Measurements from ENCODE around the gene RNF183. TPM values are rescaled to one million over a fixed set of nuclear protein-coding genes. Genes with fewer than 3 reads are reported as not detected.

RNF183 gene
- under 1 TPM in 3 of 10 donors, not detected in 7; 0.12 to 0.18 (median 0.13) TPM for polyA plus RNA-seq (ENCODE audit: insufficient read length in 10 of 10)
- long read RNA-seq, donor 1: 0 reads
- long read RNA-seq, donor 2: 0 reads
- long read RNA-seq, donor 3: 0 reads
- long read RNA-seq, donor 4: 0 reads
- long read RNA-seq, donor 5, partial matches to known transcripts: 0 of 1 reads
- long read RNA-seq, donor 5, other reads (novel, unspliced or antisense): 0 of 1 reads
- long read RNA-seq, donor 6: 0 reads
- long read RNA-seq, donor 7: 0 reads
- long read RNA-seq, donor 8, partial matches to known transcripts: 0 of 1 reads
- long read RNA-seq, donor 8, other reads (novel, unspliced or antisense): 0 of 1 reads
- long read RNA-seq, donor 9: 0 reads

DNA sequence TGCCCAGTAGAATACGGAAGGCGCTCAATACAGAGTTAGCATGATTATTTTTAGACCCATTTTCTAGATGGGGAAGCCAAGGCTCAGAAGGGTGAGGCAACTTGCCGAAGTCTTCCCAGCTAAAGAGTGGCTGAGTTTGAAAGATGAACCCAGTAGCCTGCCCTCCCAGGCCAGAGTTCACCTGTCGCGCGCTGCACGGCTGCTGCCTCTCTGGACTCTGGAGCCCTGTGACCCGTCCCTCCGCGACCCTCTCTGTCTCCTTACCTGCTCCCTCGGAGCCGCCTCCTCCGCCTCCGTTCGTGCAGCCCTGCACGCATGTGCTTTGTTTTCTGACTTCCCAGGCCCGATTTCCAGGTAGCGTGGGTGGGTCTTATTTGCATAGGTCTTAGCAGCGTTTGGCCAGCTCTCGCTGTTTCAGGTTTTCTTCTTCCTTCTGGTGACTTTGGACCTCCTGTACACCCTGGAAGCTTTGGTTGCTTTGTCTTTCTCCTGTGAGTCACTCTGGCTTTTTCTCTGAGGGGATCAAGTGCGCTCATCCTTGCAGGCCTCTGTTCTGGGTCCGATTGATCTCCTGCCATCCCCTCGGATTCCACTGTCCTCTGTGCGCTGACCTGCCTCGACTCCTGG, at the start of gene RNF183:
RNF183 (minus strand) TSS at position 585 of the 627 bp plus-strand sequence. CDS start 5,192 bp downstream, outside the sequence.
- DNase-seq: no peak

- no peak for DNase-seq
Observed at GRCh38 chr9:113352411-113352810, 49.2 kb upstream of the RNF183 start.

GRCh38 chr9:113352006-113352405, 48.8 kb upstream of the RNF183 start:
- DNase-seq: no peak

DNA sequence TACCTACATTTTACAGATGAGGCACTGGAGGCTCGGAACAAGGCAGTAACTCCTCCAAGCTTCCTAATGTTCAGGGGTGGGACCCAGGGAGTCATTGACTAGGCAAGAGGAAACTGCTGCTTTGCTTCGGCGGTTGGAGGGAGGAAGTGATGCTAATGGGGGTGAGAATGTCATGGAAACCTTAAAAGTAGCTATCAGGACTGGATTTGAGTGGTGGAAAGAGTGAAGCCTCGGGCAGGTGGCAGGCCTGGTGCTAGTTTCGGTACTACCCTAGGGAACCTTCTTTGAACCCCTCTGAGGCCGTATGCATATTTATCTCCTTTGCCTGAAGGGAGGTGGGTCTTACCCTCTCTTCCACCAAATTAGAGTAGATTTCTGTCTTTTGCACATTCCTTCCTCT, 47.8 kb upstream of the RNF183 start:
- peak in 1 of 3 donors; percentile 19 for DNase-seq

- DNase-seq: no peak
Observed at GRCh38 chr9:113350107-113350661, 47.0 kb upstream of the RNF183 start.

- peak in 1 of 3 donors; percentile 12 for DNase-seq
Observed at GRCh38 chr9:113349445-113350094, 46.4 kb upstream of the RNF183 start, which contains the start of gene BSPRY. TSS of gene BSPRY (plus strand) at chr9:113349541. CDS start at chr9:113349580, 39 bp downstream.

- no peak for DNase-seq
Observed at GRCh38 chr9:113349066-113349444, 45.9 kb upstream of the RNF183 start.

GRCh38 chr9:113348437-113348836, 45.3 kb upstream of the RNF183 start:
- DNase-seq: no peak

DNA sequence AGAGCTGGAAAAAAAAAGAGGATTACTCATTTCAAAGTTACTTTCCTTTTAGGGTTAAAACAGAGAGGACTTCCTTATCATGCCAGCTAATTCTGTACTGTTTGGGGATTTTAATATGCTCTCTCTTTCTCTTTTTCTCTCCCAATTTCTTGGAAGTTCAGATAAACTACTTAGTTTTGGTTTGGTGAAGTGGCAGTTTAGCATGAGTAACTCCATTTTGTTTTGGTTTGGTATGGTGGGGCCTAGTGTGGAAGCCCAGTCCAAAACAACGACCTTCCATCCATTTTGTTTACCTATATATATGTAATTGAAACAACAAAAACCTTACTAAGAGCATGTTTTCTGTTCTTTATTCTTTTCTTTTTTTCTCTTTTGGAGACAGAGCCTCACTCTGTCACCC, 42.5 kb upstream of the RNF183 start:
- no peak for DNase-seq

- DNase-seq: no peak
Observed at GRCh38 chr9:113345190-113345589, 42.0 kb upstream of the RNF183 start.

GRCh38 chr9:113343732-113344231, 40.6 kb upstream of the RNF183 start:
- DNase-seq: peak; percentile 30 to 66 (median 37)

DNA sequence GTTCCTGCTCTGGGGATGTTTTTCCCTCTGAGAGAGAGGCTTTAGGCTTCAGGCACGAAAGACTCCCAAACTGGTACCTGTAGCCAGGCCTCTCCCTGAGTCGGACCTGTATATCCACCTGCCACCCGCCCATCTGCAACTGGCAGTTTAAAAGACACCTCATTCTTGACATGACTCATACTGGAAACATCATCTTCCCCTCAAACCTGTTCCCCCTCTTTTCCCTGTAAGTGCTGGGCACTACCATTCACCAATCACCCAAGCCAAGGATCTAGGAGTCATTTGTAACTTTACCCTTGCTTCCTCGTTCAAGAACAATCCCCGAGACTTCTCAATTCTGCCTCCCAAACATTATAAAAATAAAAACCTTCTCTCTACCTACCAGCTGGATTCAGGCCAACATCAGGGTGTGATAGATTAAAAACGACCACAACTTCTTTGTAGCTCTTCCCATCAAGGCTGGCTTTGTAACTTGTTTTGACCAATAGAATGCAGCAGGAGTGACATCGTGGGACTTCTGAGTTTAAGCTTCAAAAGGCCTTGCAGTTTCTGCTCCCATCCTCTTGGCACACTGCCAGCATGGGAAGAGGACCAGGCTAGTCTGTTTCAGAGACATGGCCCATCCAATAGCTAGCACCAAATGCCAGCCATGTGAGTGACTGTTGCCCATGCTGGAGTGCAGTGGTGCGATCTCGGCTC, 38.7 kb upstream of the RNF183 start:
- DNase-seq: peak in 1 of 3 donors; percentile 11

GRCh38 chr9:113340011-113340699, 37.0 kb upstream of the RNF183 start, which contains the start of gene WDR31:
TSS of gene WDR31 (minus strand) at chr9:113340275. CDS start at chr9:113332022, 8,253 bp downstream.
- DNase-seq: peak; percentile 88 to 97 (median 92)

GRCh38 chr9:113337714-113338113, 34.5 kb upstream of the RNF183 start:
- no peak for DNase-seq

DNA sequence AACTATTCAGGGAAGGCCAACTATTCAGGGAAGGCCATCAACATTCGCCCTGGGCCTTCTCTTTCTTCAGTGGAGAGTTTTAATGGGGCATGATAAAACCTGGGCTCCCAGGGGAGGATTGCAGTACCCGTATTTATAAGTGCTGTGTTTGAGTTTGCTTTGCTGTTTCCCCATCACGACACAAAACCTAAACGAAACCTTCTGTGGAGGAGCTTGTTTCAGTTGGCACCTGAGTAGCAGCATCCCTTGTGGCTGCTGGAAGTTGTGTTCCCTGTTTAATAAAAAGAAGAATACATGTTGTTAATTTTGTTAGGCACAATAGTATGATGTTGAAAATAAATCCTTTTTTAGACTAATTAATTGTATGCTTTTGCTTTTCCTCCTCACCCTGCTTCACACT, 28.6 kb upstream of the RNF183 start:
- DNase-seq: no peak

DNA sequence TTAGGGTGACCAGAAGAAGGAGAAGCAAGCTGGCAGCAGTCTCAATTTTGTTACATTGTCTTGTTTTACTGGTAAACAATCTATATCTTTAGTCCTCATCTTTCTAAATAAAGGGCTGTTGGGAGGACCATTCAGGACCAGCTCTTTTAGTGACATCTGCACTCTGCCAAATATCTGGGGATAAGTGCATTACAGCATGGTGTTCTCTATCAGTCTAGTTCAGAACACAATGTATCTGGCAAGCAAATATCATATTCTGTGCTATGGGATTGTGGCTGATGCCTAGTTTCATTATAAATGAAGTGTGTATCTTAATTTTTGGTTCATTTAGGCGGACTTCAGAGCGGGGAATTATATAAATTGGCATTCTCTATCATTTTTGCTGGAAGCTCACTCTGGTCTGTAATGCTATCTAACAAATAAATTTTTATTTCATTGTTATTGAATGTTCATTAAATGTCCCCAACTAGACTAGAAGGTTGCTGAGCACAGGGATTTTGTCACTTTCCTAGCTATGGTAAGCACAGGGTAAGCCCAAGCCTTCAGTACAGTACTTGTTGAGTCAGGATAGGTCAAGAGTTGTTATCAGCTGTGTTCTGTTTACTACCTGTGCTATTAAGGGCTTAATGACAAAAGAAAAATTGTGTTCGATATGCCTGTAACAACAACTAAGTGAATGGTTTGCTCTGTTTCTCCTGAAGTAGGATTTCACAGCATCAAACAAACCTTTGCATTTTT, 25.0 kb upstream of the RNF183 start:
- DNase-seq: no peak

DNA sequence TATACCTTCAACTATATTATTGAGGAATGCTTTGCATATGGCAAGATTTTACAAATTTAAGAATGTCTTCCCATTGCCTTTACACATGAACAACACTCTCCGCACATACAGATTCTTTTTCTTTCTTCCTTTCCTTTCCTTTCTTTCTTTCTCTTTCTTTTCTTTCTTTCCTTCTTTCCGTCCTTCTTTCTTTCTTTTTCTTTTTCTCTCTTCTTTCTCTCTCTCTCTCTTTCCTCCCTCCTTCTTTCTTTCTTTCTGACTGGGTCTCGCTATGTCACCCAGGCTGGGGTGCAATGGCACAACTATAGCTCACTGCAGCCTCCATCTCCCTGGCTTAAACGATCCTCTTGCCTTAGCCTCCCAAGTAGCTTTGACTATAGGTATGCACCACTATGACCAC, 23.1 kb upstream of the RNF183 start:
- no peak for DNase-seq

GRCh38 chr9:113322671-113323070, 19.5 kb upstream of the RNF183 start:
- no peak for DNase-seq

DNA sequence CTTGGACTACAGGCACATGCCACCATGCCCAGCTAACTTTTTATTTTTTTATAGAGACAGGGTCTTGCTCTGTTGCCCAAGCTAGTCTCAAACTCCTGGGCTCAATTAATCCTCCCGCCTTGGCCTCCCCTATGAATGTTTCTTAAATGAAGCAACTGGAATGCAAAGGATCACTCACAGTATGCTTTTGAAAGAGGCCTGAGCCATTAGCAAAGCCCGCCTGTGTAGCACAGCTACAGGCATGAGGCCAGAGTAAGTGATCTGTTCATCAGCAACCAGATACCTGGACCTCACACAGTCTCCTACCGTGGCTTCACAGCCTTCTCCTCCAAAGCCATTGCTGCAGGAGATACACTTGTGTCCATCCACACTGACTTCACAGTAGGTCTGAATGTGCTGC, 16.9 kb upstream of the RNF183 start:
- DNase-seq: no peak

GRCh38 chr9:113319054-113319453, 15.9 kb upstream of the RNF183 start:
- no peak for DNase-seq
